Pons (tissue), 1 donor: Measurements from ENCODE around the gene EXOSC3.
A peak's percentile ranks its signal among the peaks of the same experiment; 100 is the strongest.
"Not testable (repeated sequence)": the region's sequence is repeated elsewhere in the genome, so short reads cannot be mapped to it uniquely, and the experiment has no call there.

ENCODE experiments used
- DNase-seq: peaks from one replicate; pipeline ENCODE4 v3.0.0-alpha.2; 2016; ENCODE audit warnings: low spot score

EXOSC3 gene

DNA sequence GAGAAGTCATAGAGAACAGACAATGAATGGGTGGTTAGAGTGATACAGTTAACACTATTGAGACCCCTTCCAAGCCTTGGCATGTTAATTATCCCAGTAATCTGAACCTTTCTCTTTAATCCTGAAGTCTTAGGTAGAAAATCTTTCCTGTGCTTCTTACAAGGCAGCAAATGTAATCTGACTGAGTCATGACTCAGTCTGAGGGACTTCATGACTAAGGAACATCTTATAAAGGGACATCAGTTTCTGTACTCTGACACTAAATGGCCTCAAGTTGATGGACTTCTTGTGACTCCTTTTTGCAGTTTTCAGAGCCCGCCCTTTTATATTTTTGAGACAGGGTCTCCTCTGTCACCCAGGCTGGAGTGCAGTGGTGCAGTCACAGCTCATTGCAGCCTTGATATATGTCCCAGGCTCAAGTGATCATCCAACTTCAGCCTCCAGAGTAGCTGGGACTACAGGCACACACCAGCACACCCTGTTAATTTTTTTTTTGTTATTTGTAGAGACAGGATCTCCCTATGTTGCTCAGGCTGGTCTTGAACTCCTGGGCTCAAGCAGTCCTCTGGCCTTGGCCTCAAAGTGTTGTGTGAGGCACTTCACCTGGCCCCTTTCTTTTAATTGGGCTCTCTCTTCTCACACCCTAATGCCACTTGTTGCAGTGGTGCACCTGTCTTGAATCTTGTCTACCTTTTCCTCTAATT is 9.5 kb downstream of the EXOSC3 start:
- DNase-seq: no peak

DNA sequence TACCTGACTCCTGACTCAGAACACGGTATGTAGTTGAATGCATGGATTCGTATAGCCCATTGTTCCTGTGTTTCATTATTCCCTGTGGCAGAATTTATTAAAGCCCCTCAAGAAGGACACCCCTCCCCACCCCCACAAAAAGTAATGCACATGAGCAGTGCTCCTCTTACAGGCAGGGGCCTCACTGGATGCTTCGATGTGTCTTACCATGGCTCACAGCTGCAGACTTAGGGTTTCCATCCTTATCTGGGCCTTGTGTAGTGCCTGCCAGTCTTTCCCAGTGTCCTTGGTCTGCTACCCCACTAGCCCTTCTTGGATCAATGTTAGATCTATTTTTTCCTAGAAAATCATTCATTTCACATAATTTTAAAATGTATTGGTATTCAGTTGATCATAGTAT is 14.9 kb downstream of the EXOSC3 start:
- DNase-seq: no peak

GRCh38 chr9:37769306-37769705 is 15.6 kb downstream of the EXOSC3 start:
- no peak for DNase-seq

DNA sequence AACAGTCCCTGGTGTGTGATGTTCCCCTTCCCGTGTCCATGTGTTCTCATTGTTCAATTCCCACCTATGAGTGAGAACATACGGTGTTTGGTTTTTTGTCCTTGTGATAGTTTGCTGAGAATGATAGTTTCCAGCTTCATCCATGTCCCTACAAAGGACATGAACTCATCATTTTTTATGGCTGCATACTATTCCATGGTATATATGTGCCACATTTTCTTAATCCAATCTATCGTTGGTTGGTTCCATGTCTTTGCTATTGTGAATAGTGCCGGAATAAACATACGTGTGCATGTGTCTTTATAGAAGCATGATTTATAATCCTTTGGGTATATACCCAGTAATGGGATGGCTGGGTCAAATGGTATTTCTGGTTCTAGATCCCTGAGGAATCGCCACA is 19.6 kb downstream of the EXOSC3 start:
- DNase-seq: not testable (repeated sequence)

DNA sequence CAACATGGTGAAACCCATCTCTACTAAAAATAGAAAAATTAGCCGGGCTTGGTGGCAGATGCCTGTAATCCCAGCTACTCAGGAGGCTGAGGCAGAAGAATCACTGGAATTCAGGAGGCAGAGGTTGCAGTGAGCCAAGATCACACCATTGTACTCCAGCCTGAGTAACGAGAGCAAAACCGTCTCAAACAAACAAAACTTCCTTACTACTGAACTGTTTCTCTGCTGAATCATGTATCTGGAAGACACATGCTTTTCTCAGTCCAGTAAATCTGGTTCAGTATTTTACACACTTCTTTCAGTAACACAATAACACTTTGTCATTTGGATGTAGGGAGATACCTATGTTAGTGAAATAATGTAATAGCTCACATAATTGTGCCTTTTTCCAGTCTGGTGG is 23.4 kb downstream of the EXOSC3 start:
- no peak for DNase-seq

DNA sequence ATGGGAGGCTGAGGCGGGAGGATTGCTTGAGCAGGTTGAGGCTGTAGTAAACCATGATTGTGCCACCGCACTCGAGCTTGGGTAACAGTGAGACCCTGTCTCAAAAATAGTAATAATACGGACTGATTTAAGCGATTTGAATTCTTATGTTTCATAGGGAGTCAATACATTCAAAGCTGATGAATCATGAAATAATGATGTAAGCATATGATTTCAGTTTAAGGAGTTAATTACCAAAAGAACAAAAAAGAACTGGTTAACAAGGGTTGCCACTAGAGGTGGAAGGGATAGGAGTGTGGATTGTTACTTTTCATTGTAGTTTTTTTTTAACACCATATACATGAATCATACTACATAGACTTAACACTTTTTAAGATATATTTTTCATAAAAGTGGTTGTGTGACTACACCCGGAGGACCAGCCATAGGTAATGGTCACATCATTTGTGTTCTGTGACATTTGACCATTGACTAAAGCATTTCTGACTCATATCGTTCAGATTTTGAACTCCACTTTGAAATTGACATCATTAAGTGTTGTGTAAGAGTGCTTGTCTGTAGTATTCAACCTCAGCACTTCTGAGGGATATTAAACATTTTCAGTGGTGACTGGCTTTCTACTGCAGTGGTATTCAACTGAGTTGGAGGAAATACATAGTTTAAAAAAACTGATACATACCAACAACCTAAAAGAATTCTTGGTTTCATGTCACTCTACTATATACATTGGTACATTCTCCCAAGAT is 24.3 kb downstream of the EXOSC3 start:
- no peak for DNase-seq

DNA sequence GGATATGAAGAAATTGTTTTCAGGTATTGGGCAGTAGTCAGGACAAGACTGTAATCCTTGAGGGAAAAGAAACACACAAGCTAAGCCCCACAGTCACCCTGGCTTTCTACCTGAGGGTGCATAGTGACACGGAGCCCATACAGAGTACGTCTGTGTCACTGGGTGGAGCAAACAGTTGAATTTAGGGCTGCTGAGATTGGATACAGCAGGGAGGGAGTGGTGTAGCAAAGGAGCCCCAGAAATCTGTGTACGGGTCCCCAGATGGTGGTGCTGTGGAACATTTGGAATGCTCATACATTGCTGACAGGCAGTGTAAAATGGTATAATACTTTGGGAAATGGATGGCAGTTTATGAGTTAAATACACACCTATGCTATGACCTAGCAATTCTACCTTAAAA is 26.1 kb downstream of the EXOSC3 start:
- no peak for DNase-seq

DNA sequence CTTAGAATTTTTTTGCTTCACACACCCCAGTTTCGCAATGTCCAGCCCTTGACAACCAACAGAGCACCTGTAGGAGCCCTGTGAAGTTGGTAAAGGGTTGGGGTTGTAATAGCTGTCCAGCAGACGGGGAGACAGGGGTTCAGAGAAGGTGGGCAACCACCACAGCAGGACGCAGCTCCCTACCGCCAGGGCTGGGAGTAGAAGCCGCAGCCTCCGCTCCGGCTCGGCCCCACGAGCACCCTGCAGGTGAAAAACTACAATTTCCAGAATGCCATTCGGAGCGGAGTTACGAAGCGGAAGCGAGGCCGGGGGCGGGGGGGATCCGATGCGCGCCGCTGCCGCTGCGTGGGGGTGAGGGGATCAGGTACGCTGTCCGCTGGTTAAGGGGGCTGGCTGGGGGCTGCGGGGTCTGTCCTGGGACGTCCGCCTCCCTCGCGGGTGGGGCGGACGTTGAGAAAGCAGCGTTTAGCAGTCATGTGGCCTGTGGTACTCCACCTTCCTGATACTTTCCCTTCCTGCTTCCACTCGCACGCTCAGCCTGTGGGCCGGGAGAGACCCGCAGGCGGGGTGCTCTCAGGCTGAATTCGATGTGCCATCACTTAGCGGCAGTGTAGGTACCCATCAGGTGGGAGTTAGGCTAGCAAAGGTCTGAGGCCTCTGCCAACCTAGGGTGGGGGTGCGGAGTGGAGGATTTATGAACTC is 31.2 kb downstream of the EXOSC3 start, which contains the start of gene TRMT10B:
TRMT10B (plus strand) TSS at position 317 of the 702 bp plus-strand sequence. CDS start 8,127 bp downstream, outside the sequence.
- peak; percentile 51 for DNase-seq

- DNase-seq: no peak
Measured at GRCh38 chr9:37752642-37753488, 32.0 kb downstream of the EXOSC3 start.

DNA sequence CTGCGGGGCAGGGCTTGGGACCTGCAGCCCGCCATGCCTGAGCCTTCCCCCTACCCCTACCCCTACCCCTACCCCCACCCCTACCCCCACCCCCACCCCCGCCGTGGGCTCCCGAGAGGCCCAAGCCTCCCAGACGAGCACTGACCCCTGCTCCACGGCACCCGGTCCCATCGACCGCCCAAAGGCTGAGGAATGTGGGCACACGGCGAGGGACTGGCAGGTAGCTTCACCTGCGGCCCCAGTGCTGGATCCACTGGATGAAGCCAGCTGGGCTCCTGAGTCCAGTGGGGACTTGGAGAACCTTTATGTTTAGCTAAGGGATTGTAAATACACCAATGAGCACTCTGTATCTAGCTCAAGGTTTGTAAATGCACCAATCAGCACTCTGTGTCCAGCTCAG is 32.8 kb downstream of the EXOSC3 start:
- DNase-seq: not testable (repeated sequence)

DNA sequence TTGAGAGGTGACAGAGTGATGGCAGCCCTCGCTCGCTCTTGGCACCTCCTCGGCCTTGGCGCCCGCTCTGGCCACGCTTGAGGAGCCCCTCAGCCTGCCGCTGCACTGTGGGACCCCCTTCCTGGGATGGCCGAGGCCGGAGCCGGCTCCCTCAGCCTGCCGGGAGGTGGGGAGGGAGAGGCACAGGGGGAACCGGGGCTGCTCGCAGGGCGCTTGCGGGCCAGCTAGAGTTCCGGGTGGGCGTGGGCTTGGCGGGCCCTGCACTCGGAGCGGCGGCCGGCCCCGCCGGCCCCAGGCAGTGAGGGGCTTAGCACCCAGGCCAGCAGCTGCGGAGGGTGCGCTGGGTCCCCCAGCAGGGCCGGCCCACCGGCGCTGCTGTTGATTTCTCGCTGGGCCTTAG is 33.2 kb downstream of the EXOSC3 start:
- not testable (repeated sequence) for DNase-seq

- no peak for DNase-seq
Measured at GRCh38 chr9:37751186-37751585, 33.7 kb downstream of the EXOSC3 start.

DNA sequence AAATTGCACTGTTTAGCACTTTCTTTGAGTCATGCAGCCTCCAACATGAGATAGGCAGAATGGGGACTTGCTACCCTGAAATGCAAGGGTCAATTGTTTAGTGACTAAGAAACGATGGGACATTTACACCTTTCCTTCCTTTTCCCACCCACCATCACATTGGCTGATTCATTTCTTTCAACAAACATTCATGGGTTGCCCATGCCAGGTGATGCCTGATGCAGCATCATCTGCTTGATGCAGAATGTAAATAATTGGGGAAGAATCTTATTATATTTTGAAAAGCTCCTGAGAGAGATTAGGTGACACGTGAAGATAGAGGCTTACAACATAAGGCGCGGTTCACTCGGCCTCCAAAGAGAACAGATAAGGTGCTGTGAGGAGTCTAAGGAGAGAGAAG is 35.7 kb downstream of the EXOSC3 start:
- no peak for DNase-seq

- DNase-seq: peak; percentile 66
Measured at GRCh38 chr9:37747271-37747753, 37.6 kb downstream of the EXOSC3 start.

DNA sequence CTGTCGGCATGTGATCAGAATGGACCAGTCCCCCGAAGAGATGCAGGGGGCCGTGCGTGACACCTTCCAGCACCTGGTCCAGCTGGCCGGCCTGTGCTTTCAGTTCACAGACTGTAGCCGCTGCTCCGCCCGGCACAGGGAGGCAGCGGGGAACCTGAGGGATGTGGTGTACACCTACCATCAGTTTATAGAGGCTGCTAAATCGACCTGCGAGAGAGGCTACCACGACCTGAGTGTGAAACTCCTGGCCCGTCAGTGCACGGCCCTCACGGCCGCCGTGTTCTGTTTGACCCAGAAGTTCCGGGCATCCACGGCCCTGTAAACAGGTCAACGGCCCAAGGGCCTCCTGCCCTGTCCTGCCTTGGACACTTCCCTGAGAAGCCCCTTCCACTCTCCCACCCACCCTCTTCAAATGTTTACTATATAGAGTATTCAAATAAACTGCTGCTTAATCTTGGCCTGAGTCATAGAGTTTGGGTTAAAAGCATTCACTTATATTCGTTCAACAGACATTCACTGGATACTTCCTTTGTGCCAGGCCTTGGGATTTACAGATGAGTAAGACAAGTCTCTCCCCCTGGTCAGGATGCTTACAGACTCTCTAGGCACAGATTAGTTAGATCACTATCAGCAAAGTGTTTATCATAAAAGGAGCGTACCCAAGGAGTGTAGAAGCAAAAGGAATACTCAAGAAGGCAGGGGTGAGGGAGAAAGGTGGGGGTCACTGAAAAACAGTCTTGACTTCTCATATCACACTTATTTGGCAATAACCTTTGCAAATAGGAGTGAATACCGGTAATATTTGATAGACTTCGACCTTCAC is 38.2 kb downstream of the EXOSC3 start:
- DNase-seq: no peak

- no peak for DNase-seq
Measured at GRCh38 chr9:37745970-37746369, 38.9 kb downstream of the EXOSC3 start.

GRCh38 chr9:37740631-37741328 is 44.1 kb downstream of the EXOSC3 start:
- no peak for DNase-seq

DNA sequence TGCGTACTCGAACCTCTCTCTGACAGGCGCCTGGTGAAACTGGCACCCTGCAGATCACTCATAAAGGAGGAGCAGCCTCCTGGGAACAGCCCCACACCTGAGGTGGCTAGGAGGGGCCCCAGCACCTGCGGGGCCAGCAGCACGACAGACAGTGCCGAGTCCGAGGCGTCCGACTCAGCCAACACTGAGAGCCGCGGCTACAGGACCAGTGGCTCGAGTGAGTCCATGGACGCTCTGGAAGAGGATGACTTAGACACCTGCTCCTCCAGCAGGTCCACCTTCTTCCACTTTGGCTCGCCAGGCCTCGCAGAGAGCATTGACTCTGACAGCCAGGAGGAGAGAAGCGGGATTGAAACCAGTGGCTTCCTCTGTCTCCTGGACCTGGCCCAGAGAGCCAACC is 44.7 kb downstream of the EXOSC3 start:
- no peak for DNase-seq

DNA sequence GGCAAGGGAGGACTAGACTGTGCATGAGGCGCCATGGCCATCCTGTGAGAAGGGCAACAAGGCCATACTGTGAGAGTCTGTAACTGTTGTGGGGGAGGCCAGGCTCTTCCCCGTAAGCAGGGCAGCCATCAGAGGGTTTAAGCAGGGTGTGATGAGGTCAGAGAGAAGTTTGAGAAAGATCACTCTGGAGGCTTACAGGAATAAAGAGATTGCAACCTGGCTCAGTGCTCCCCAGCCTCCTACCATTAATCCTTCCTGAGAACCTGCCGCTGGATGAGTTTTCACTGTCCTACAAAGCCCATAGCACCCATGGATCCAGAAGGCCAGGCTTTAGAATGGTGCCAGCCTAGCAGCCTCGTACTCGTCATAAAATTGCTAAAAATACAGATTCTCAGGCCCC is 45.6 kb downstream of the EXOSC3 start:
- no peak for DNase-seq

DNA sequence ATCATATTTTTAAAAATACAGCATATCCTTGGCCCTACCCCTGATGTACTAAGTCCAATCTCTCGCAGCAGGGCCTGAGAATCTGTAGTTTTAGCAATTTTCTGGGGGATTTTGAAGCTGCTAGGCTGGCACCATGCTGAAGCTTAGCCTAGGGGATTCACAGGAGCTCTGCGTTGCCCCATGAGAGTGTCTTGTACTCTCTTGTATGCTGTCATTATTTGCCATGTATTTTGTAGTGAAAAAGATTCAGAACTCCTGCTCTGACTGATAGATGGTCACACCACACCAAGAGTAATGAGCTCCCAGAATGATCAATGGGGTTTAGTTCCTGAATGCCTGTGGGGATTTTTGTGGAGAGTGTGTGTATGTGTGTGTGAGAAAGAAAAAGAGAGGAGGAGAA is 51.9 kb downstream of the EXOSC3 start:
- DNase-seq: no peak
